ENCODE measurements around the gene LRRC71. TPM values are rescaled to one million over a fixed set of nuclear protein-coding genes. Genes with fewer than 3 reads are reported as not detected.

The LRRC71 gene
- total RNA-seq, 1 donor = 0.36 TPM

DNA sequence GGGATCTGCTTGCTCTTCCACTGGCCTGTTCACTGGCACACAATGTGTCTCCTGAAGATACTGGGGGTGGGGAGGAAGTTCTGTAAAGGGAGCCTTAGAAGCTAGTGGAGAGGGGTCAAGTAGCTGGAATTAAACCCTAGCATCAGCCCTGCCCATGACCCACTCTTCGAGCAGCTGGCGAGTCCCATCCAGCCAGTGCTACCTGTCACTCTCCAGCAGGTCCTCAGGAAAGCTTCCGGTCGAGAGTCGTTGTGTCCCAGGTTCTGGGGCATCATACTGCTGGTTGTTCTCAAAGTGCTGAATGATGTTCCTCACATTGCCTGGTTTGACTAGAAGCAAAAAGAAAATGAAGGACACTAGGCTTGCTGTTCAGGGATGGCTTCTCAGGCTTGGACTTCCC is 30.9 kb downstream of the LRRC71 start:
- no peaks in the 10 kb centered on the region for H3K9me3 ChIP-seq (ENCODE audit: low read depth, low read length)
- H4K20me1 ChIP-seq (ENCODE audit: insufficient read depth, low read length) = no peaks in the 10 kb centered on the region
- no peak for DNase-seq (ENCODE audit: insufficient read length, low spot score, missing footprints)
- TF ChIP-seq, protein P1, sequence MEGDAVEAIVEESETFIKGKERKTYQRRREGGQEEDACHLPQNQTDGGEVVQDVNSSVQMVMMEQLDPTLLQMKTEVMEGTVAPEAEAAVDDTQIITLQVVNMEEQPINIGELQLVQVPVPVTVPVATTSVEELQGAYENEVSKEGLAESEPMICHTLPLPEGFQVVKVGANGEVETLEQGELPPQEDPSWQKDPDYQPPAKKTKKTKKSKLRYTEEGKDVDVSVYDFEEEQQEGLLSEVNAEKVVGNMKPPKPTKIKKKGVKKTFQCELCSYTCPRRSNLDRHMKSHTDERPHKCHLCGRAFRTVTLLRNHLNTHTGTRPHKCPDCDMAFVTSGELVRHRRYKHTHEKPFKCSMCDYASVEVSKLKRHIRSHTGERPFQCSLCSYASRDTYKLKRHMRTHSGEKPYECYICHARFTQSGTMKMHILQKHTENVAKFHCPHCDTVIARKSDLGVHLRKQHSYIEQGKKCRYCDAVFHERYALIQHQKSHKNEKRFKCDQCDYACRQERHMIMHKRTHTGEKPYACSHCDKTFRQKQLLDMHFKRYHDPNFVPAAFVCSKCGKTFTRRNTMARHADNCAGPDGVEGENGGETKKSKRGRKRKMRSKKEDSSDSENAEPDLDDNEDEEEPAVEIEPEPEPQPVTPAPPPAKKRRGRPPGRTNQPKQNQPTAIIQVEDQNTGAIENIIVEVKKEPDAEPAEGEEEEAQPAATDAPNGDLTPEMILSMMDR (IDR thresholded peaks at IDR 0.05; ENCODE audit: extremely low read depth, low read depth, low read length) = no peak
- H3K36me3 ChIP-seq (ENCODE audit: insufficient read depth, low read length) = peaks cover 67% of the 10 kb centered on the region
- no peaks in the 10 kb centered on the region for H3K27me3 ChIP-seq (ENCODE audit: insufficient read depth, low read length)
- H3K27ac ChIP-seq (ENCODE audit: low read depth, low read length) = no peak overlapping the region
- no peak overlapping the region for H2AFZ ChIP-seq (ENCODE audit: low read length)
- no peaks in the 10 kb centered on the region for H3K79me2 ChIP-seq (ENCODE audit: insufficient read depth, low read length)
- no peak overlapping the region for H3K4me3 ChIP-seq (ENCODE audit: insufficient read depth, low read length)
- H3K4me2 ChIP-seq (ENCODE audit: insufficient read depth, low read length) = no peak overlapping the region
- no peaks in the 10 kb centered on the region for H3K4me1 ChIP-seq (ENCODE audit: insufficient read depth, low read length)

DNA sequence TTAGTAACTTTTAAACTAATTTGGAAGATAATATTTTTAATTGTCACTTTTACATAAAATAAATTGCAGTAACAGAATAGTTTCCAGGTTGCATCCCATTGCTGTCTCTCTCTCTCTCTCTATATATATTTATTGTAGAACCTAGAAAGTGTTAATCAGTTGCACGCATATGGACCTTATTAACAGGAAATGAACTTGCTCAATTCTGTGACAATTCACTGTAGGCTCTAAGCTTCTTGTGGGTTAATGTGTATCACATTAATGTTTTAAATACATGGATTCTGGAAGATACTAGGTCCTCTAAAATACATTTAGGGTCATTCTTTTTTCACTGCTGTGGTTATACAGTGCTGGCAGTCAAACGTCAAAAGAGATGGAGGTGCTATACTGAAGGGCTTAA is 33.1 kb downstream of the LRRC71 start:
- Histone ChIP-seq H2AFZ (ENCODE audit: low read length) (no peak overlapping the region), H3K27ac (ENCODE audit: low read depth, low read length) (no peak overlapping the region), H3K9me3 (ENCODE audit: low read depth, low read length) (no peaks in the 10 kb centered on the region), H4K20me1 (ENCODE audit: insufficient read depth, low read length) (no peaks in the 10 kb centered on the region), H3K4me3 (ENCODE audit: insufficient read depth, low read length) (no peak overlapping the region), H3K27me3 (ENCODE audit: insufficient read depth, low read length) (no peaks in the 10 kb centered on the region), H3K4me1 (ENCODE audit: insufficient read depth, low read length) (no peaks in the 10 kb centered on the region), H3K79me2 (ENCODE audit: insufficient read depth, low read length) (no peaks in the 10 kb centered on the region), H3K36me3 (ENCODE audit: insufficient read depth, low read length) (peaks cover 59% of the 10 kb centered on the region), H3K4me2 (ENCODE audit: insufficient read depth, low read length) (no peak overlapping the region)
- TF ChIP-seq, protein P1 (IDR thresholded peaks at IDR 0.05; ENCODE audit: extremely low read depth, low read depth, low read length) = no peak
- DNase-seq (ENCODE audit: insufficient read length, low spot score, missing footprints) = no peak

- no peak overlapping the region for H2AFZ ChIP-seq (ENCODE audit: low read length)
- no peak overlapping the region for H3K27ac ChIP-seq (ENCODE audit: low read depth, low read length)
- no peaks in the 10 kb centered on the region for H3K9me3 ChIP-seq (ENCODE audit: low read depth, low read length)
- no peak overlapping the region for H3K4me3 ChIP-seq (ENCODE audit: insufficient read depth, low read length)
- H3K4me1 ChIP-seq (ENCODE audit: insufficient read depth, low read length) = no peaks in the 10 kb centered on the region
- no peaks in the 10 kb centered on the region for H3K79me2 ChIP-seq (ENCODE audit: insufficient read depth, low read length)
- H3K4me2 ChIP-seq (ENCODE audit: insufficient read depth, low read length) = no peak overlapping the region
- peaks cover 63% of the 10 kb centered on the region for H3K36me3 ChIP-seq (ENCODE audit: insufficient read depth, low read length)
- no peaks in the 10 kb centered on the region for H3K27me3 ChIP-seq (ENCODE audit: insufficient read depth, low read length)
- no peaks in the 10 kb centered on the region for H4K20me1 ChIP-seq (ENCODE audit: insufficient read depth, low read length)
- TF ChIP-seq, protein P1 (IDR thresholded peaks at IDR 0.05; ENCODE audit: extremely low read depth, low read depth, low read length) = no peak
- no peak for DNase-seq (ENCODE audit: insufficient read length, low spot score, missing footprints)
Observed at GRCh38 chr1:156956333-156956732, 35.9 kb downstream of the LRRC71 start.

DNA sequence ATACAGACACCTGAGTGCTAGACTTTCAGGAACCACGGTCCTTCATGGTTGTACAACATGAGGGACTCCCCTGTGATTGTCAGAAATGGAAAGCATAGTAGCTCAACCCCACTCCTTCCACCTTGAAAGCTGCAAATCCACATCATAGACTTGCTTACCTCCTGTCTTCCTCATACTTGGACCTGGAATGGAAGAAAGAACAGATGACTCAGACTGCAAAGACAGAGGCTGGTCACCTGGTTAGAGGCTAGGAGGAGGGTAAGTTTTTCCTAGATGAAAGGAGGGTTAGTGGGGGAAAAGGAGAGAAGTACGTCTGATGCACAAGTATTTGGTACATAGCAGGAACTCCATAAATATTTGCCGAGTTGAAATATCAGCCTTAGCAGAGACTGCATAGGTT is 37.2 kb downstream of the LRRC71 start:
- Histone ChIP-seq H3K4me1 (ENCODE audit: insufficient read depth, low read length) (no peaks in the 10 kb centered on the region), H3K27me3 (ENCODE audit: insufficient read depth, low read length) (no peaks in the 10 kb centered on the region), H3K27ac (ENCODE audit: low read depth, low read length) (no peak overlapping the region), H3K79me2 (ENCODE audit: insufficient read depth, low read length) (no peaks in the 10 kb centered on the region), H3K9me3 (ENCODE audit: low read depth, low read length) (no peaks in the 10 kb centered on the region), H3K4me3 (ENCODE audit: insufficient read depth, low read length) (no peak overlapping the region), H3K36me3 (ENCODE audit: insufficient read depth, low read length) (peaks cover 60% of the 10 kb centered on the region), H2AFZ (ENCODE audit: low read length) (no peak overlapping the region), H3K4me2 (ENCODE audit: insufficient read depth, low read length) (no peak overlapping the region), H4K20me1 (ENCODE audit: insufficient read depth, low read length) (no peaks in the 10 kb centered on the region)
- TF ChIP-seq, protein P1 (IDR thresholded peaks at IDR 0.05; ENCODE audit: extremely low read depth, low read depth, low read length) = no peak
- no peak for DNase-seq (ENCODE audit: insufficient read length, low spot score, missing footprints)

Measured in osteoblast (primary cell).